Erythroblast (primary cell): ENCODE results near the gene UGT1A10.

ENCODE experiments used
- GATA1 ChIP-seq: IDR thresholded peaks from 2 replicates; pipeline ENCODE4 v1.6.1; 2011; ENCODE audit warnings: low read depth, mild to moderate bottlenecking, control low read depth, low read length, moderate library complexity
- POLR2A ChIP-seq: IDR thresholded peaks from 2 replicates; pipeline ENCODE4 v1.6.1; 2011; ENCODE audit warnings: mild to moderate bottlenecking, low read length

DNA sequence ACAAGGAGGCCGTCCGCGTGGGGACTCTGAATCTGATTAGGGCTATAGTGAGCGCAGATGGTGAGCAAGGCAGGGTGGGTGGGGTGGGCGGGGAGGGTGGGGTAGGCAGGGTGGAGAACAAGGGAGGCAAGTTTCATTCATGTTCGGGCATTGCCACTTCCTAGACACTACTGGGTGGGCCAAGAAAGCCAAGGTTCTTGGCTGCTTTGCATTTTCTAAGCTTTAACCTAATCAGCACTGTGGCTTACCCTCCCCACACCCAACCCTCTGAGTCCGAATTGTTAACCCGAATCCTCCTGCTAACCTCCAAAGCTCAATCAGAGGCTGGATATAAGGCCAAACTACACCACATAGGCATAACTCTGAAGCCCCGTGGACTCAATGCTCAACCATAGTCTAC lies 160.0 kb downstream of the UGT1A10 start:
- TF ChIP-seq POLR2A = no peak
- TF ChIP-seq GATA1 = no peak
